Caco-2 (cell line): ENCODE results near the gene TTC28. TPM values are rescaled to one million over a fixed set of nuclear protein-coding genes. Genes with fewer than 3 reads are reported as not detected.

ENCODE experiments used
- BruUV-seq: library from RNA; stranded (reverse); fragments of 400-500 nt; replicated peaks from 2 replicates; lab custom pipeline; 2021; lab: Mats Ljungman, UMichigan
- CTCF ChIA-PET: fragments of 300-600 bp; sonication (Branson Sonifier 250); formaldehyde crosslinking; loops from one replicate; lab custom pipeline; 2022; ENCODE audit warnings: antibody characterized with exemption; lab: Charles Lee
- POLR2A ChIA-PET: fragments of 300-600 bp; sonication (Branson Sonifier 250); formaldehyde crosslinking; loops from one replicate; lab custom pipeline; 2022; ENCODE audit warnings: antibody characterized with exemption; lab: Charles Lee
- DNase-seq, 2 experiments: peaks; one replicate each; pipeline versions ENCODE4 v3.0.0 to v3.0.0-alpha.2; 2020 to 2022
- H3K27me3 ChIP-seq: replicated peaks from 2 replicates; pipeline ENCODE4 v1.6.0; 2011; ENCODE audit warnings: low read length; ENCODE audit not compliant: control insufficient read depth, insufficient read depth
- H3K36me3 ChIP-seq: 2 replicates; pipeline ENCODE4 v1.5.1; 2011; ENCODE audit warnings: low read length; ENCODE audit not compliant: control insufficient read depth, insufficient read depth
- H3K4me1 ChIP-seq: fragments of 250-450 bp; sonication (Bioruptor Pico); 2 replicates; pipeline ENCODE4 v1.5.1; 2020; ENCODE audit warnings: mild to moderate bottlenecking
- H3K4me3 ChIP-seq: 2 replicates; pipeline ENCODE4 v1.5.1; 2011; ENCODE audit warnings: low read depth, mild to moderate bottlenecking, control low read depth, low read length
- H3K9me3 ChIP-seq: fragments of 250-450 bp; sonication (Bioruptor Pico); 2 replicates; pipeline ENCODE4 v1.5.1; 2020; ENCODE audit warnings: mild to moderate bottlenecking, moderate library complexity
- H3K27ac Mint-ChIP-seq: one replicate; pipeline ENCODE4 v1.8.0; 2022; ENCODE audit warnings: mixed read lengths; ENCODE audit not compliant: unreplicated experiment
- H3K27me3 Mint-ChIP-seq: one replicate; pipeline ENCODE4 v1.8.0; 2022; ENCODE audit warnings: mixed read lengths; ENCODE audit not compliant: insufficient read depth, unreplicated experiment
- H3K36me3 Mint-ChIP-seq: one replicate; pipeline ENCODE4 v1.8.0; 2022; ENCODE audit warnings: mild to moderate bottlenecking, mixed read lengths; ENCODE audit not compliant: insufficient read depth, unreplicated experiment
- H3K4me1 Mint-ChIP-seq: one replicate; pipeline ENCODE4 v1.8.0; 2022; ENCODE audit warnings: low read depth, mixed read lengths; ENCODE audit not compliant: unreplicated experiment
- H3K4me3 Mint-ChIP-seq: one replicate; pipeline ENCODE4 v1.8.0; 2022; ENCODE audit warnings: mild to moderate bottlenecking, moderate library complexity, mixed read lengths; ENCODE audit not compliant: unreplicated experiment
- H3K9me3 Mint-ChIP-seq: one replicate; pipeline ENCODE4 v1.8.0; 2022; ENCODE audit warnings: mixed read lengths; ENCODE audit not compliant: unreplicated experiment
- intact Hi-C: fragments of 100-400 bp; cut with micrococcal nuclease; formaldehyde crosslinking; loops from one replicate; pipeline ENCODE4 v1.10.0; 2022; ENCODE audit not compliant: unreplicated experiment
- total RNA-seq: library from RNA; stranded (reverse); gene quantifications from 2 replicates; pipeline ENCODE4 v1.2.3, GENCODE V29; 2022
- TF ChIP-seq, protein P1 (sequence below), 2 experiments: fragments of 200-600 bp in 1 of 2; IDR thresholded peaks; 1 replicate in 1 of 2; 2 replicates in 1 of 2; pipeline versions ENCODE4 v1.5.1 to v1.8.0; 2011 to 2022; ENCODE audit warnings: antibody characterized with exemption in 1 of 2, control low read depth in 1 of 2, inconsistent platforms in 1 of 2, low read depth in 1 of 2, low read length in 1 of 2, mild to moderate bottlenecking in 1 of 2, moderate library complexity in 1 of 2; ENCODE audit not compliant: insufficient read depth in 1 of 2, severe bottlenecking in 1 of 2, unreplicated experiment in 1 of 2

Gene TTC28
- total RNA-seq, 1 experiment from 2014 or later = 12.0 TPM

- H3K4me3 Mint-ChIP-seq = no peak overlapping the region
- H3K36me3 ChIP-seq = no peaks in the 10 kb centered on the region
- no peaks in the 10 kb centered on the region for H3K4me1 Mint-ChIP-seq
- intact Hi-C loops = no loop called here
- no peak for DNase-seq
- no peak overlapping the region for H3K27ac Mint-ChIP-seq
- H3K9me3 ChIP-seq = no peaks in the 10 kb centered on the region
- peaks cover 3% of the 10 kb centered on the region for H3K27me3 Mint-ChIP-seq
- POLR2A ChIA-PET = no interaction called here
- H3K36me3 Mint-ChIP-seq = no peaks in the 10 kb centered on the region
- H3K4me1 ChIP-seq = no peaks in the 10 kb centered on the region
- TF ChIP-seq, protein P1, sequence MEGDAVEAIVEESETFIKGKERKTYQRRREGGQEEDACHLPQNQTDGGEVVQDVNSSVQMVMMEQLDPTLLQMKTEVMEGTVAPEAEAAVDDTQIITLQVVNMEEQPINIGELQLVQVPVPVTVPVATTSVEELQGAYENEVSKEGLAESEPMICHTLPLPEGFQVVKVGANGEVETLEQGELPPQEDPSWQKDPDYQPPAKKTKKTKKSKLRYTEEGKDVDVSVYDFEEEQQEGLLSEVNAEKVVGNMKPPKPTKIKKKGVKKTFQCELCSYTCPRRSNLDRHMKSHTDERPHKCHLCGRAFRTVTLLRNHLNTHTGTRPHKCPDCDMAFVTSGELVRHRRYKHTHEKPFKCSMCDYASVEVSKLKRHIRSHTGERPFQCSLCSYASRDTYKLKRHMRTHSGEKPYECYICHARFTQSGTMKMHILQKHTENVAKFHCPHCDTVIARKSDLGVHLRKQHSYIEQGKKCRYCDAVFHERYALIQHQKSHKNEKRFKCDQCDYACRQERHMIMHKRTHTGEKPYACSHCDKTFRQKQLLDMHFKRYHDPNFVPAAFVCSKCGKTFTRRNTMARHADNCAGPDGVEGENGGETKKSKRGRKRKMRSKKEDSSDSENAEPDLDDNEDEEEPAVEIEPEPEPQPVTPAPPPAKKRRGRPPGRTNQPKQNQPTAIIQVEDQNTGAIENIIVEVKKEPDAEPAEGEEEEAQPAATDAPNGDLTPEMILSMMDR (IDR thresholded peaks at IDR 0.05; ENCODE audit: insufficient read depth in 1 of 2, low read depth in 1 of 2, low read length in 1 of 2, severe bottlenecking in 1 of 2, unreplicated experiment in 1 of 2) = no peak
- H3K27me3 ChIP-seq = no peaks in the 10 kb centered on the region
- no peaks in the 10 kb centered on the region for H3K9me3 Mint-ChIP-seq
- H3K4me3 ChIP-seq = no peak overlapping the region
- no TSS peak for BruUV-seq
- CTCF ChIA-PET = no interaction called here
Measured at GRCh38 chr22:28120691-28121592, 558.7 kb downstream of the TTC28 start.

- no peak overlapping the region for H3K4me3 ChIP-seq
- no peaks in the 10 kb centered on the region for H3K4me1 Mint-ChIP-seq
- no peaks in the 10 kb centered on the region for H3K36me3 ChIP-seq
- ChIA-PET POLR2A (no interaction called here), CTCF (no interaction called here)
- DNase-seq = no peak
- no peaks in the 10 kb centered on the region for H3K9me3 Mint-ChIP-seq
- peaks cover 3% of the 10 kb centered on the region for H3K27me3 Mint-ChIP-seq
- H3K4me3 Mint-ChIP-seq = no peak overlapping the region
- no peaks in the 10 kb centered on the region; the same call in 1 of the 2 replicates for H3K27me3 ChIP-seq
- TF ChIP-seq, protein P1 (IDR thresholded peaks at IDR 0.05; ENCODE audit: insufficient read depth in 1 of 2, low read depth in 1 of 2, low read length in 1 of 2, severe bottlenecking in 1 of 2, unreplicated experiment in 1 of 2) = no peak
- intact Hi-C loops = no loop called here
- no peaks in the 10 kb centered on the region for H3K9me3 ChIP-seq
- no peak overlapping the region for H3K27ac Mint-ChIP-seq
- H3K36me3 Mint-ChIP-seq = no peaks in the 10 kb centered on the region
- no peaks in the 10 kb centered on the region for H3K4me1 ChIP-seq
- BruUV-seq = no TSS peak
Measured at GRCh38 chr22:28118957-28119631, 560.5 kb downstream of the TTC28 start.

GRCh38 chr22:28116219-28116673, 563.4 kb downstream of the TTC28 start:
- no TSS peak for BruUV-seq

More at GRCh38 chr22:28116219-28116673, 563.4 kb downstream of the TTC28 start:
- H3K36me3 Mint-ChIP-seq = no peaks in the 10 kb centered on the region
- H3K27ac Mint-ChIP-seq = no peak overlapping the region
- intact Hi-C loops = no loop called here
- H3K27me3 Mint-ChIP-seq = peaks cover 3% of the 10 kb centered on the region
- DNase-seq = no peak
- Histone ChIP-seq H3K4me1 (no peaks in the 10 kb centered on the region), H3K4me3 (no peak overlapping the region), H3K36me3 (no peaks in the 10 kb centered on the region), H3K27me3 (no peaks in the 10 kb centered on the region; the same call in 1 of the 2 replicates), H3K9me3 (no peaks in the 10 kb centered on the region)
- ChIA-PET POLR2A (no interaction called here), CTCF (no interaction called here)
- no peaks in the 10 kb centered on the region for H3K9me3 Mint-ChIP-seq
- TF ChIP-seq, protein P1 (IDR thresholded peaks at IDR 0.05; ENCODE audit: insufficient read depth in 1 of 2, low read depth in 1 of 2, low read length in 1 of 2, severe bottlenecking in 1 of 2, unreplicated experiment in 1 of 2) = no peak
- H3K4me3 Mint-ChIP-seq = no peak overlapping the region
- H3K4me1 Mint-ChIP-seq = no peaks in the 10 kb centered on the region
